ENCODE data around the gene RWDD3.

DNA sequence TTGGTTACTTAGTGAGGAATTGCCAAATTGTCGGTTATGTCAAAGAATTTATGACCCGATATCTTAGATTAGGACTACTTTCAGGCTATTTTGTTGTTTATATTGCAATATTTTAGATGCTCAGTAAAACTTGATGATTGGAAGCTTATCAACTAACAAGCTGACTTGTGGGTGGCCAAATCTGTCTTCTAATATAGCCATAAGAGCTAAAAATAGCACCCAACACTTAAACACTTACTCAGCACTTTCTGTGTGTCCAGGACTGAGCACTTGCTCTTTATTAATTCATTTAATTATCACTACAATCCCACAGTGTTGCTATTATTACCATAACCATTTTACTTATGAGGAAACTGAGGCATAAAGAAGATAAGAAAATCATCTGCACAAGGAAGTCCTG is 50.4 kb downstream of the RWDD3 start:
- TF ChIP-seq POLR2A (IDR thresholded peaks at IDR 0.05; ENCODE audit: low read depth, low read length), result no peak
- TF ChIP-seq POLR2AphosphoS5 (IDR thresholded peaks at IDR 0.05; ENCODE audit: low read depth, low read length), result no peak

All from GM12891 (cell line).